ENCODE measurements around the gene PHYKPL.

The PHYKPL gene

DNA sequence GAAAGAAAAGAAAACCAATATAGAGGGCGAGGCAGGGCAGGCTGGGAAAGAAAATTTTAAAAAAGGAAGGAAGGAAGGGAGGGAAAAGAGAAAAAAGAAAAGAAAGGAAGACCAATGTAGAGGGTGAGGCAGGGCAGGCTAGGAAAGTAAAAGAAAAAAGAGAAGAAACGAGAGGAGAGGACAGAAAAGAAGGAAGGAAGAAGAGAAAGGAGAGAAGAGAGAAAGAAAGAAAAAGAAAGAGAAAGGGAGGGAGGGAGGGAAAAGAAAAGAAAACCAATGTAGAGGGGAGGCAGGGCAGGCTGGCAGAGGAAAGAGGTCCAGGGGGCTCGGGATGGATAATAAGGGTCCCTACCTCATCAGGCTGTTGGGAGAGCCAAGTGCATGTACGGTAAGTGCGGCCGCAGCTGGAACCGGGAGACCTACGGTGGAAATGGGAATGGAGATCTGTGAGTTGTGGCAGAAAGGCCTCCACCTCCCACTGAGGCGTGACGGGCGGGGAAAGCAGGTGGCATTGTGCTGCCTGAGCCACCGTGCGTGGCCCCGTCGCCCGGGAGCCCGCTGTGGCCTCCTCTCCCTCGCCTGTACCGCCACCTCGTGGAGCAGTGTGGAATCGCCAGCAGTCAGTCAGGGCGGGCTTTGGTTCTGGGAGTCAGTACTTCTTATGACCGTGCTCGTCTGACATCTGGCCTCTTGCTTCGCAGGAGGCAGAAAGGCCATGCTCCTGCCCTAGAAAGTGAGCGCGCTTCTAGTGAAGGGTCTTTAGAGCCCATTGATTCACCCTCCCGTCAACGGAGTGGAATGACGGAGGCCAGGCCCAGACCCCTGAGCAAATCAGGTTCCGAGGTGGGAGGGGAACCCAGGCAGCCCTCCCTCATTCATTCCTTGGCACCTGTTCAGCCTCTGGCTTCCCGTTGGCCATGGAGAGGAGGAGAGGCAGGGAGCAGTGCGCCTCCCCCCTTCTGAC is 68.5 kb downstream of the PHYKPL start:
- Mint-ChIP-seq H3K27ac (no peak overlapping the region), H3K27me3 (peaks cover 15% of the 10 kb centered on the region), H3K4me1 (peaks cover 3% of the 10 kb centered on the region), H3K9me3 (no peaks in the 10 kb centered on the region), H3K36me3 (ENCODE audit: low read depth) (no peaks in the 10 kb centered on the region), H3K4me3 (no peak overlapping the region)
- ATAC-seq (peak; percentile 97), DNase-seq (peak; percentile 95)

DNA sequence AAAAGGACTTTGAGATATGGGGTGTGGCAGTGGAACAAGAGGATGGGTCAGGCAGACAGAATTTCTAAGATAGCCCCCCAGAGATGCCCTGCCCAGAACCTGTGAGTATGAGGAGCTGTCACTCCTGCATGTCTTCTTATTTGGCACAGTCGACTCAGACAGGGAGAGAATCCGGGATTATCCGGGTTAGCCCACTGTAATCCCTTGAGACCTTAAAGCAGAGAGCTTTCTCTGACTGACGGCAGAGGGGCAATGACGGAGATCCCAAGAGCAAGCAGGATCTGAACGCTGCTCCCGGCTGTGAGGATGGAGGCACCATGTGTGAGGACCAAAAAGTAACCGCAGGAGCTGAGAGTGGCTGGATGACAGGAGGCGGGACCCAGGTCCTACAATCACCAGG is 70.1 kb downstream of the PHYKPL start:
- Mint-ChIP-seq H3K27me3 (peaks cover 15% of the 10 kb centered on the region), H3K27ac (no peak overlapping the region), H3K4me1 (peaks cover 3% of the 10 kb centered on the region), H3K4me3 (no peak overlapping the region), H3K9me3 (no peaks in the 10 kb centered on the region), H3K36me3 (ENCODE audit: low read depth) (no peaks in the 10 kb centered on the region)
- DNase-seq (no peak), ATAC-seq (no peak)

DNA sequence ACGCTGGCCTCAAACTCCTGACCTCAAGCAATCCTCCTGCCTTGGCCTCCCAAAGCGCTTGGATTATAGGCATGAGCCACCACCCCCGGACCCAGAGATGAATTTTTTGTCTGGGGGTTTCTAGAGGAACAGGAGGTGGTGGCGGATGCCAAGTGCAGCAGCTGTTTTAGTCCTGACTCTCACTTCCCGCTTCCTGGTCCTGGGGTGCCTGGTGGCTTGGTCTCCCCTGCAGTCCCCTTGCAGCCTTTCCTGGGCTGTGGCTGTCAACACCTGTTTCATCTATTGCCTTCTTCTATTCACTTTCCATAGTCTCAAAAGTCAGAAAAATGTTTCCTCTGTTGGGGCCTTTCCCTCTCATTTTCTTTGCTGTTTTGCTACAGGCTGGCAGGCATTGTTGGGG is 72.4 kb downstream of the PHYKPL start:
- DNase-seq: no peak
- Mint-ChIP-seq H3K27me3 (peaks cover 13% of the 10 kb centered on the region), H3K4me3 (no peak overlapping the region), H3K27ac (no peak overlapping the region), H3K36me3 (ENCODE audit: low read depth) (no peaks in the 10 kb centered on the region), H3K9me3 (no peaks in the 10 kb centered on the region), H3K4me1 (peaks cover 3% of the 10 kb centered on the region)
- ATAC-seq: no peak
